Pulmonary artery endothelial cell (primary cell): ENCODE data around the gene WDR59. TPM values are rescaled to one million over a fixed set of nuclear protein-coding genes. Genes with fewer than 3 reads are reported as not detected.

Experiments
- DNase-seq: peaks from one replicate; pipeline ENCODE4 v3.0.0-alpha.2; 2011; ENCODE audit warnings: low read depth, low spot score
- total RNA-seq: library from RNA; depleted of rRNA; stranded (reverse); fragments of >200 nt; gene quantifications from 2 replicates; pipeline ENCODE4 v1.2.3, GENCODE V29; 2014

WDR59 gene
- total RNA-seq, 1 donor from 2014 or later = 16.9 TPM

- no peak for DNase-seq
Measured at GRCh38 chr16:74984194-74984528, 762 bp downstream of the WDR59 start.

- no peak for DNase-seq
Measured at GRCh38 chr16:74982256-74982655, 2.7 kb downstream of the WDR59 start.

GRCh38 chr16:74975591-74975990 lies 9.3 kb downstream of the WDR59 start:
- DNase-seq = no peak

GRCh38 chr16:74973304-74973703 lies 11.6 kb downstream of the WDR59 start:
- DNase-seq = no peak

GRCh38 chr16:74954763-74955162 lies 30.2 kb downstream of the WDR59 start:
- DNase-seq = no peak

GRCh38 chr16:74951681-74952080 lies 33.2 kb downstream of the WDR59 start:
- no peak for DNase-seq

- no peak for DNase-seq
Measured at GRCh38 chr16:74951206-74951605, 33.7 kb downstream of the WDR59 start.

GRCh38 chr16:74950511-74950910 lies 34.4 kb downstream of the WDR59 start:
- no peak for DNase-seq

- DNase-seq = no peak
Measured at GRCh38 chr16:74949309-74949708, 35.6 kb downstream of the WDR59 start.

GRCh38 chr16:74944466-74944865 lies 40.5 kb downstream of the WDR59 start:
- DNase-seq = no peak

GRCh38 chr16:74942977-74943918 lies 41.7 kb downstream of the WDR59 start:
- no peak for DNase-seq

GRCh38 chr16:74942566-74942965 lies 42.4 kb downstream of the WDR59 start:
- DNase-seq = no peak

GRCh38 chr16:74939688-74940087 lies 45.2 kb downstream of the WDR59 start:
- no peak for DNase-seq

GRCh38 chr16:74936902-74937560 lies 47.9 kb downstream of the WDR59 start:
- no peak for DNase-seq

- DNase-seq = no peak
Measured at GRCh38 chr16:74931445-74931844, 53.5 kb downstream of the WDR59 start.

GRCh38 chr16:74929636-74930035 lies 55.3 kb downstream of the WDR59 start:
- no peak for DNase-seq

- DNase-seq = no peak
Measured at GRCh38 chr16:74926805-74927204, 58.1 kb downstream of the WDR59 start.

- no peak for DNase-seq
Measured at GRCh38 chr16:74923766-74924460, 61.0 kb downstream of the WDR59 start.

- no peak for DNase-seq
Measured at GRCh38 chr16:74922150-74923138, 62.5 kb downstream of the WDR59 start.

GRCh38 chr16:74921051-74921450 lies 63.9 kb downstream of the WDR59 start:
- no peak for DNase-seq

- DNase-seq = no peak
Measured at GRCh38 chr16:74909665-74910064, 75.3 kb downstream of the WDR59 start.
